Stimulated activated CD8-positive, alpha-beta memory T cell treated with anti-CD3 and anti-CD28 coated beads, Interleukin-12 subunit alpha, Interleukin-12 subunit beta, amount 100 ng/mL, for 1 hour (primary cell): ENCODE results near the gene SLX4IP.

Experiments used
- DNase-seq: peaks from one replicate; pipeline ENCODE4 v3.0.0-alpha.2; 2020; ENCODE audit warnings: low read depth

The SLX4IP gene

DNA sequence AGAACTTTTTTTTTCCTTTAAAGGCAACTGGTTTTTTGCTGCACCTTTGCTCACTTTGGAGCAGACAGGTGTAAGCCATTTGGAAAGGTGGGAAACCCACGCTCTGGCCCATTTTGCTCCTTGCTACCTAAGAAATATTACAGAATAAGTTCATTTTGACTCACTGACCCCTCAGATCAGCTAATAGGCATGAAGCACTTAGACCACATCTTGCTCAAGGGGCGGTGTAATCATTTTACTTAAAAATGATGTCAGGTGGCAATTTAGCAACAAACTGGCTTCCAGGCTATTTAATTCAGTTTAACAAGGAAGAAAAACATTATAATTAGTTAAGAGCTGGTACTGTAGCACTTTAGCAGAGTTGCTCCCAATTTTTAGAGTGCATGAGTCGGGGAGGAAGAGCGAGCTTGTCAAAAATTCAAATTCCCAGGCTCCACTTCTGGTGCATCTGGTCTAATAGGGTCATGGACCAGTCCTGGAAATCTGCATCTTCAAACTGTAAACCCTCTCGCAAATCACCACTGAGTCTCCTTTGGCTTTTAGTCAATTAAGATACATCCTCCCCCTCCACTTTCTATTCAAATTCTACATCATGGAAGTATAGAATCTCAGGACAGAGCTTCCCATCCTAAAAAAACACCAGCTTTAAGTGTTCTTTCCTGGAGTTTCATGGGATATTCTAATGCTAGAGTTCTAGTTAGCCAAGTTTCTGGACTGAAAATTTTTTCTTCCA, 200.5 kb downstream of the SLX4IP start:
- no peak for DNase-seq

DNA sequence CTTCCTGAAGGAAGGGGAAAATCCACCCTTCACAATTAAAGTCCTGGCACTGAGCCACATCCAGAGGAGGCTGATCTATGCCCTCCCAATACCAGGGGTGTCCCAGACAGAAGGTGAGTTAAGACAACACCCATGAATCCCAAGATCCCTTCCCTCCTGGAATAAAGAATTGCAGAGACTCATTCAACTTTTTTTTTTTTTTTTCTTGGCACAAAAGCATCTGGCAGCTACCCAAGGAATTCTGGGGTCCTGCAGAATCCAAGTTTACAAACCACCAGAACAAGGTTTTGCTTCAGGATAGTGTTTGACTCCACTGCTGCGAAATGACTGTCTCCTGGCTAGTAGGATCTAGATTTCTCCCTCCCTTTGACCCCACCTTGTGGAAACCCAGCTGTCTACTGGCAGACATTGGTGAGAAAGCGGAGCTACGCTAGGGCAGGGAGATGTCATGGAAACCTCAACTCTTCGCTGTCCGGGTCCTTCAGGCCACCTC, 201.3 kb downstream of the SLX4IP start:
- DNase-seq, result no peak

GRCh38 chr20:10637031-10637559, 202.0 kb downstream of the SLX4IP start:
- DNase-seq, result no peak

DNA sequence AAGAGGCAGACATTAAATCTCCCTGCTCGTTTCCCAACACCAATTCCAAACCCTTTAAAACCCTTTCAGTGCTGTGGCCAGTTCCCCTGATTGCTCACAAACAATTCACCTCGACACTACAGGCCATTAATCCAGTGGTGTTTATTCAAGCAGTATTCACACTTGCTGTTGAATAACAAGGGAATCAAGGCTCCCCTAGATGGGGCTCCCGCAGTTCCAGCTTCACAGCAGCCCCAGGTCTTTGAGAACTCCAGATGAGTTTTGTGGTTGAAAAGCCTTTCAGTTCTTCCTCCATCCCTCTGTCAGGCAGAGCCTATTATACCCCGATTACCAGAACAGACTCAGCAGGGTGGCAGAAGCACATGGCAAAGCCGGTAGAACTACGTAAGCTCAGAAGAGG, 202.5 kb downstream of the SLX4IP start:
- DNase-seq, result no peak

DNA sequence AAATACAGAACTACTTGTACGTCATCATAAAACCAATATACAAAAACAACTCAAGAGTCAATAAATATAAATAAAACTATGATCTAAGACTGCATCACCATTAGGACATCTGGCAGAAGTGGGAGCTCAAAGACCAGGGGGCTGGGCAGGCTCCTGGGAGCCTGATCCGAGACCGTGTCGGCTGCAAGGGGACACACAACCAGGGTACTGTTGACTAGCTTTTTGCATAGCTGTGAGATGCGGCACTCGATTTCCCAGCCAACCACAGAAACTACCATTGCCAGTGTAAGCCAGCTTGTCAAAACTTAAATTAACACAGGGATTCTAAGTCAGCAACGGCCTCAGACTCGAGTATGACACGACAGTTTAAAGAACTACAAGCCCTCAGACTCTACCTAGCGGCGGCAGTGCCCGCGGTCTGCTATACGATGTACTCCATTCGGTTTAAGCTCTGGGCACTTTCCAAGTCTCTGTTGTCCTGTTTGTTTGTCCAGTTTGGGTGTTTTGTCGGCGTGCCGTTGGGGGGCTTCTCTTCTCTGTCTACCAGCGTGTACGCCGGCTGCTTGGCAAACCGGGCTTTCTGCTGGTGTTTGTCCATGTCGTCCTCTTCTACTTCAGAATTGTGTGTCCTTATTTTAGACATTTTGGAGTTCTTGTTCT, 204.1 kb downstream of the SLX4IP start:
- no peak for DNase-seq

- DNase-seq, result no peak
Measured at GRCh38 chr20:10639737-10640556, 204.8 kb downstream of the SLX4IP start.

DNA sequence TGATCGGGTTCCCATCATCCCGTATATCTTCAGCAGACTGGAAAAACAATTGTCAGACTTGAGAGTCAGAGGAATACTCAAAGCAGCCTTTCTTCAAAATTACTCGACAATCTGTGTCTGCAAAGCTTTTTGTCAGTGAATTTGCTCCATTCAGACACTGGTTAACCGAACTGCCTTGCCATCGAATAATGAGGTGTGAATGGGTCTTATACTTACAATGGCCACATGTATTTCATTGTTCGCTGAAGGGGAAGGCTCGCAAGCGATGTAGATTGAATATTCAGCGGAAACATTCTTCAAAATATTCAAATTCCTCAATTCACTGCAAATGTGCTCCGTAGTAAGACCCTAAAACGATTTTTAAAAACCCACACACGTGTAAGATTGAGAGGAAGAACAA, 205.8 kb downstream of the SLX4IP start:
- no peak for DNase-seq

GRCh38 chr20:10641467-10641866, 206.4 kb downstream of the SLX4IP start:
- no peak for DNase-seq

GRCh38 chr20:10641893-10642292, 206.8 kb downstream of the SLX4IP start:
- DNase-seq, result no peak

DNA sequence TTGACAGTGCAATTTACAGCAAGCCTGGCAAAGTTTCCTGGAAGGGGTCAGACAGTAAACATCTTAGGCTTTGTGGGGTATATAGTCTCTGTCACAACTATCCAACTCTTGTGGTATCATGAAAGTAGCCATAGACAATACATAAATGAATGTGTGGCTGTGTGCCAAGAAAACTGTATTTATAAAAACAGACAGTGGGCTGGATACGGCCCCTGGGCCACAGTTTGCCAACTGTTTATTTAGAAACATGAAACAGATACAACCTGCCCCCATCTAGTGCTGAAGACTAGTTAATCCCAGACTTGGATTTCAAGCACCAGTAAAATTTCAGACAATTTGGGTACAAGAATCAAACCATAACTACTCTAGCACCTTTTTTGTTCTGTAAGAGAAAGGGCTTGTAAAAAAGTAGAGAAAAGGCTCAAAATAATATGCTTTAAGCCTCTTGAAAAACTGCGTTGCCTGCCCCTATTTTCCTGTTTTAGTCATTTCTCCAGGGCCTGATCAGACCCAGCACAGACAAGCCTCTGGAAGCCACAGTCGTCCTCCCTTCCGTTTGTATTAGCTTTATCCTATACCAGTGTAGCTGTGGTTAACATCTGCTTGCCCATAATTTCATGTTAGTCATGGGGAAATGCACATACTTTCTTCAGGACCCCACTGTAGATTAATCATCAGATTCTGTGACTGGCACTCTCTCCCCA, 207.9 kb downstream of the SLX4IP start:
- no peak for DNase-seq

- no peak for DNase-seq
Measured at GRCh38 chr20:10643560-10643873, 208.4 kb downstream of the SLX4IP start.

- DNase-seq, result no peak
Measured at GRCh38 chr20:10644458-10645204, 209.5 kb downstream of the SLX4IP start.

GRCh38 chr20:10645205-10645570, 210.1 kb downstream of the SLX4IP start:
- no peak for DNase-seq

DNA sequence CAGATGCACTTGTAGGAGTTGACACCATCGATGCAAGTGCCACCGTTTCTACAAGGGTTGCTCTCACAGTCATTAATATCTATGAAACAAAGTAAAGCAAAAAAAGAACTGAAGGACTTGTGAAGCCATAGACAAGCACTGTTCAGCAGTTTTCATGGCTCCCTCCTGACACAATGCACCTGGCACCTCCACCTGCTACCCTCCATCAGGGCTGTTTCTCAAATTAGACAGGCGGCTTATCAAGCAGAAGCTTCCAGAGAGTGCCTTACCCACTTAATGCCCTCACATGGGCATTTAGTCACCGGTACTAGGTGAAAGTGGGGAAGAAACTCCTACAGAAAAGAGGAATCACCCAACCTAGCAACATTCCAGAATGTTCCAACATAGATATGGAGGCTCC, 210.9 kb downstream of the SLX4IP start:
- no peak for DNase-seq

GRCh38 chr20:10646886-10647420, 211.8 kb downstream of the SLX4IP start:
- DNase-seq, result no peak

- no peak for DNase-seq
Measured at GRCh38 chr20:10647471-10647870, 212.4 kb downstream of the SLX4IP start.

GRCh38 chr20:10647909-10648308, 212.8 kb downstream of the SLX4IP start:
- no peak for DNase-seq

GRCh38 chr20:10648651-10649050, 213.5 kb downstream of the SLX4IP start:
- no peak for DNase-seq

DNA sequence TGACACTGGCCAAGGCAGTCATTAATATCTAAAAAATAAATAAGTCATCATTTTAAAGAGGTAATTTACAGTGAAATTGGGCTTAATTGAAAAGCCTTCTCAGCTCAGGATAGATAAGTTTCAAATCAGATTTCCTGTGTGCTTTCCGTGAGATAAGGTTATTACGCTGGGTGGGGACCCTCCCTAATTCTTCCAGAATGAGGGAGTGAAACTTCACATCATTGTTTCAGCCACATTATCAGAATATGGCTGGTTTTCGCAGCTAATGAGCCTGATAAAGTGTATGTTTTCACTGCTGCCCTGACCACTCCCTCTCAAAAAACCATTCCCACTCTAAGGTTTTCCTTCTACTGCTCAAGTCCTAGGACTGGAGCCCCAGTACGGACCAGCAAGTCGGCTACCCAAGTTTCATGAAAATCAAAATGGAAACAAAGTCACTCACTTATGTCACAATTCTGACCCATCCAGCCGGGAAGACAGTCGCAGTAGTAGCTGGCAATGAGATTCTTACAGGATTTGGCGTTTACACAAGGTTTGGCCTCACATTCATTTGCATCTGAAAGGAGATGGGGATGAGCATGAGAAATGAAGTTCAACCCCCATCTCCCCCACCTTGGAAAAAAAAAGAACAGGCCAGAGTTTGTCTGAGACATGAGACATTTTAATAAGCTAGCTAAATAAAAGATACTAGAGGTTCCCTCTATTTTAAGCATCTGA, 214.1 kb downstream of the SLX4IP start:
- no peak for DNase-seq

DNA sequence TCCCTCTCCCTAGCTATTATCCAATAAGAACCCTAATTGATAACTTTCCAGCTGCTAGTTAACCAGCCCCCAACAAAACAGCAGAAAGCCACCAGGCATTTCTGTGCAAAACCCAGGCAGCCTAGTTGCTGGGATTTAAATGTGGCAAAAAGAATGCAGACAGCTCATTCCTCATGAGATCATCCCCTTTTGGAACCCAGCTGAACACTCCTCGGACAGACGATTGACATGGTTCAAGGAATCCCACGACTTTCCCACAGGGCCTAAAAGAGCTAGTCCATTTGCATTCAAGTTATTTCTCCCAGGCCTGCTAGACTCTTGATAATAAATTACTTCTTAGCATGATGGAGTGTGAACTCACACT, 214.7 kb downstream of the SLX4IP start:
- DNase-seq, result no peak
